Fibroblast of lung (primary cell): Measurements from ENCODE around the gene ARMH3. TPM values are rescaled to one million over a fixed set of nuclear protein-coding genes. Genes with fewer than 3 reads are reported as not detected.

ENCODE experiments used
- DNase-seq, 2 donors: peaks; one replicate each; pipeline versions ENCODE4 v3.0.0 to v3.0.0-alpha.2; 2010; ENCODE audit warnings: low read depth in 2 of 2
- H2AFZ ChIP-seq: 2 replicates; pipeline ENCODE4 v1.5.1; 2012; ENCODE audit warnings: low read length, control low read depth, inconsistent platforms
- H3K27ac ChIP-seq: 2 replicates; pipeline ENCODE4 v1.5.1; 2011; ENCODE audit warnings: low read length, control low read depth; ENCODE audit not compliant: insufficient read depth
- H3K27me3 ChIP-seq: 2 replicates; pipeline ENCODE4 v1.5.1; 2011; ENCODE audit warnings: mild to moderate bottlenecking, low read length; ENCODE audit not compliant: control insufficient read depth, insufficient read depth
- H3K36me3 ChIP-seq: 2 replicates; pipeline ENCODE4 v1.5.1; 2011; ENCODE audit warnings: low read length; ENCODE audit not compliant: control insufficient read depth, insufficient read depth
- H3K4me1 ChIP-seq: 2 replicates; pipeline ENCODE4 v1.5.1; 2011; ENCODE audit warnings: low read length; ENCODE audit not compliant: control insufficient read depth, insufficient read depth; ENCODE audit errors: extremely low read depth
- H3K4me2 ChIP-seq: 2 replicates; pipeline ENCODE4 v1.5.1; 2011; ENCODE audit warnings: low read length, control low read depth; ENCODE audit not compliant: insufficient read depth; ENCODE audit errors: extremely low read depth
- H3K4me3 ChIP-seq, 4 experiments: fragments of 200-600 bp in 1 of 4; sonication (generic) in 1 of 4; replicated peaks in 1 of 4; 2 replicates each; pipeline ENCODE4 v1.5.1; 2011 to 2016; ENCODE audit warnings: low read length in 4 of 4, low read depth in 3 of 4, mild to moderate bottlenecking in 3 of 4, control low read depth in 2 of 4, inconsistent platforms in 1 of 4, mixed read lengths in 1 of 4; ENCODE audit not compliant: insufficient read depth in 1 of 4; ENCODE audit errors: control extremely low read depth in 1 of 4
- H3K79me2 ChIP-seq: 2 replicates; pipeline ENCODE4 v1.5.1; 2012; ENCODE audit warnings: mild to moderate bottlenecking, low read length, inconsistent platforms; ENCODE audit not compliant: control insufficient read depth, insufficient read depth
- H3K9ac ChIP-seq: 2 replicates; pipeline ENCODE4 v1.5.1; 2011; ENCODE audit warnings: mild to moderate bottlenecking, low read length, control low read depth; ENCODE audit not compliant: insufficient read depth
- H3K9me3 ChIP-seq: 2 replicates; pipeline ENCODE4 v1.5.1; 2012; ENCODE audit warnings: low read depth, low read length; ENCODE audit not compliant: control insufficient read depth, insufficient read depth
- H4K20me1 ChIP-seq: 2 replicates; pipeline ENCODE4 v1.5.1; 2011; ENCODE audit warnings: low read length; ENCODE audit not compliant: control insufficient read depth, insufficient read depth; ENCODE audit errors: extremely low read depth
- CTCF ChIP-seq, 2 donors: IDR thresholded peaks in 1 of 2; conservative IDR thresholded peaks in 1 of 2; 1 replicate in 1 of 2; 2 replicates in 1 of 2; pipeline ENCODE4 v1.5.1; 2011 to 2012; ENCODE audit warnings: low read length in 2 of 2, control low read depth in 1 of 2, inconsistent platforms in 1 of 2, low read depth in 1 of 2, mild to moderate bottlenecking in 1 of 2
- EZH2 ChIP-seq: IDR thresholded peaks from 2 replicates; pipeline ENCODE4 v1.5.1; 2012; ENCODE audit warnings: low read length, control low read depth, mild to moderate bottlenecking; ENCODE audit errors: missing control alignments
- polyA plus RNA-seq, 2 donors: library from polyadenylated mRNA; depleted of rRNA in 1 of 2; stranded (reverse) in 1 of 2; unstranded in 1 of 2; fragments of >200 nt; gene quantifications; 2 replicates each; pipeline ENCODE4 v1.2.1, GENCODE V29; 2011 to 2012; ENCODE audit warnings: missing spikeins in 1 of 2
- total RNA-seq: library from RNA; depleted of rRNA; stranded (reverse); fragments of >200 nt; gene quantifications from 2 replicates; pipeline ENCODE4 v1.2.1, GENCODE V29; 2014

Gene ARMH3
- total and polyA plus RNA-seq, 2 donors (not counting 1 experiment from before 2014, with no cell fraction given): 14.5 to 16.4 TPM

- Histone ChIP-seq H4K20me1 (no peaks in the 10 kb centered on the region), H3K36me3 (no peaks in the 10 kb centered on the region), H3K9ac (no peak overlapping the region), H3K79me2 (no peaks in the 10 kb centered on the region), H2AFZ (no peak overlapping the region), H3K9me3 (no peaks in the 10 kb centered on the region), H3K4me3 (no peak overlapping the region), H3K27me3 (no peaks in the 10 kb centered on the region), H3K4me2 (no peak overlapping the region), H3K4me1 (no peaks in the 10 kb centered on the region), H3K27ac (no peak overlapping the region)
- TF ChIP-seq EZH2 (no peak), CTCF (conservative IDR thresholded peaks at IDR 0.05 in 1 of 2, IDR thresholded peaks at IDR 0.05 in 1 of 2; ENCODE audit: low read depth in 1 of 2, low read length in 2 of 2) (no peak)
- DNase-seq: no peak
These were observed 22.2 kb downstream of the ARMH3 start for GRCh38 chr10:102033787-102034186.

GRCh38 chr10:102027261-102027660 is 28.7 kb downstream of the ARMH3 start:
- Histone ChIP-seq H3K4me2 (no peak overlapping the region), H3K9me3 (no peaks in the 10 kb centered on the region), H3K79me2 (no peaks in the 10 kb centered on the region), H2AFZ (no peak overlapping the region), H3K36me3 (no peaks in the 10 kb centered on the region), H3K9ac (no peak overlapping the region), H3K4me3 (no peak overlapping the region), H3K27ac (no peak overlapping the region), H3K4me1 (no peaks in the 10 kb centered on the region), H4K20me1 (no peaks in the 10 kb centered on the region), H3K27me3 (no peaks in the 10 kb centered on the region)
- TF ChIP-seq CTCF (conservative IDR thresholded peaks at IDR 0.05 in 1 of 2, IDR thresholded peaks at IDR 0.05 in 1 of 2; ENCODE audit: low read depth in 1 of 2, low read length in 2 of 2) (no peak), EZH2 (no peak)
- no peak for DNase-seq

GRCh38 chr10:102024799-102025198 is 31.2 kb downstream of the ARMH3 start:
- Histone ChIP-seq H3K4me1 (no peaks in the 10 kb centered on the region), H3K4me3 (no peak overlapping the region), H3K79me2 (no peaks in the 10 kb centered on the region), H3K9me3 (no peaks in the 10 kb centered on the region), H3K9ac (no peak overlapping the region), H3K4me2 (no peak overlapping the region), H3K27me3 (no peaks in the 10 kb centered on the region), H2AFZ (no peak overlapping the region), H3K36me3 (no peaks in the 10 kb centered on the region), H4K20me1 (no peaks in the 10 kb centered on the region), H3K27ac (no peak overlapping the region)
- DNase-seq: no peak
- TF ChIP-seq EZH2 (no peak), CTCF (conservative IDR thresholded peaks at IDR 0.05 in 1 of 2, IDR thresholded peaks at IDR 0.05 in 1 of 2; ENCODE audit: low read depth in 1 of 2, low read length in 2 of 2) (no peak)
